Measurements from ENCODE around the gene CCDC17.

CCDC17 gene

GRCh38 chr1:45660336-45660735 lies 36.5 kb upstream of the CCDC17 start:
- H3K36me3 ChIP-seq (ENCODE audit: insufficient read depth, low read length): peaks cover 65% of the 10 kb centered on the region

GRCh38 chr1:45659222-45659621 lies 35.4 kb upstream of the CCDC17 start:
- Histone ChIP-seq H3K36me3 (ENCODE audit: insufficient read depth, low read length) (peaks cover 77% of the 10 kb centered on the region), H3K79me2 (ENCODE audit: insufficient read depth, low read length) (peaks cover 77% of the 10 kb centered on the region), H3K9ac (ENCODE audit: low read depth, low read length) (no peak overlapping the region), H4K20me1 (ENCODE audit: insufficient read depth, low read length) (peaks cover 44% of the 10 kb centered on the region), H3K9me3 (ENCODE audit: insufficient read depth, low read length, severe bottlenecking) (no peaks in the 10 kb centered on the region), H3K27ac (ENCODE audit: low read length) (no peak overlapping the region), H3K27me3 (ENCODE audit: insufficient read depth, low read length, poor library complexity) (no peaks in the 10 kb centered on the region), H3K4me2 (ENCODE audit: insufficient read depth, low read length) (no peak overlapping the region), H2AFZ (ENCODE audit: low read depth, low read length) (no peak overlapping the region), H3K4me1 (ENCODE audit: insufficient read depth, low read length) (no peaks in the 10 kb centered on the region), H3K4me3 (ENCODE audit: low read depth in 1 of 2, low read length in 2 of 2) (no peak overlapping the region)
- TF ChIP-seq EZH2 (IDR thresholded peaks at IDR 0.05; ENCODE audit: borderline replicate concordance, low read depth, low read length, severe bottlenecking) (no peak), CTCF (IDR thresholded peaks at IDR 0.05; ENCODE audit: borderline replicate concordance, extremely low read depth, low read length, poor library complexity, severe bottlenecking) (no peak)
- ATAC-seq (ENCODE audit: insufficient read depth, low read depth) (no peak), DNase-seq (no peak)

More at GRCh38 chr1:45660336-45660735, 36.5 kb upstream of the CCDC17 start:
- no peak for DNase-seq
- Histone ChIP-seq H3K27me3 (ENCODE audit: insufficient read depth, low read length, poor library complexity) (no peaks in the 10 kb centered on the region), H3K9ac (ENCODE audit: low read depth, low read length) (no peak overlapping the region), H3K4me2 (ENCODE audit: insufficient read depth, low read length) (no peak overlapping the region), H2AFZ (ENCODE audit: low read depth, low read length) (no peak overlapping the region), H3K79me2 (ENCODE audit: insufficient read depth, low read length) (peaks cover 79% of the 10 kb centered on the region), H3K9me3 (ENCODE audit: insufficient read depth, low read length, severe bottlenecking) (no peaks in the 10 kb centered on the region), H4K20me1 (ENCODE audit: insufficient read depth, low read length) (peaks cover 50% of the 10 kb centered on the region), H3K4me1 (ENCODE audit: insufficient read depth, low read length) (no peaks in the 10 kb centered on the region), H3K4me3 (ENCODE audit: low read depth in 1 of 2, low read length in 2 of 2) (no peak overlapping the region), H3K27ac (ENCODE audit: low read length) (no peak overlapping the region)
- TF ChIP-seq CTCF (IDR thresholded peaks at IDR 0.05; ENCODE audit: borderline replicate concordance, extremely low read depth, low read length, poor library complexity, severe bottlenecking) (no peak), EZH2 (IDR thresholded peaks at IDR 0.05; ENCODE audit: borderline replicate concordance, low read depth, low read length, severe bottlenecking) (no peak)
- no peak for ATAC-seq (ENCODE audit: insufficient read depth, low read depth)

- Histone ChIP-seq H3K4me2 (ENCODE audit: insufficient read depth, low read length) (no peak overlapping the region), H3K4me1 (ENCODE audit: insufficient read depth, low read length) (no peaks in the 10 kb centered on the region), H3K4me3 (ENCODE audit: low read depth in 1 of 2, low read length in 2 of 2) (no peak overlapping the region), H3K9ac (ENCODE audit: low read depth, low read length) (no peak overlapping the region), H3K27ac (ENCODE audit: low read length) (no peak overlapping the region), H3K79me2 (ENCODE audit: insufficient read depth, low read length) (peaks cover 67% of the 10 kb centered on the region), H4K20me1 (ENCODE audit: insufficient read depth, low read length) (peaks cover 41% of the 10 kb centered on the region), H3K36me3 (ENCODE audit: insufficient read depth, low read length) (peaks cover 87% of the 10 kb centered on the region), H3K27me3 (ENCODE audit: insufficient read depth, low read length, poor library complexity) (no peaks in the 10 kb centered on the region), H3K9me3 (ENCODE audit: insufficient read depth, low read length, severe bottlenecking) (no peaks in the 10 kb centered on the region), H2AFZ (ENCODE audit: low read depth, low read length) (no peak overlapping the region)
- no peak for DNase-seq
- no peak for ATAC-seq (ENCODE audit: insufficient read depth, low read depth)
- no peak for TF ChIP-seq EZH2 (IDR thresholded peaks at IDR 0.05; ENCODE audit: borderline replicate concordance, low read depth, low read length, severe bottlenecking)
These were observed 34.3 kb upstream of the CCDC17 start for GRCh38 chr1:45658171-45658570.

GRCh38 chr1:45656573-45657226 lies 32.8 kb upstream of the CCDC17 start:
- no peaks in the 10 kb centered on the region for H3K27me3 ChIP-seq (ENCODE audit: insufficient read depth, low read length, poor library complexity)
- no peak overlapping the region for H3K4me2 ChIP-seq (ENCODE audit: insufficient read depth, low read length)
- H2AFZ ChIP-seq (ENCODE audit: low read depth, low read length): no peak overlapping the region
- no peak for ATAC-seq (ENCODE audit: insufficient read depth, low read depth)
- H4K20me1 ChIP-seq (ENCODE audit: insufficient read depth, low read length): peaks cover 31% of the 10 kb centered on the region
- H3K9ac ChIP-seq (ENCODE audit: low read depth, low read length): no peak overlapping the region
- H3K4me3 ChIP-seq (ENCODE audit: low read depth in 1 of 2, low read length in 2 of 2): no peak overlapping the region
- no peaks in the 10 kb centered on the region for H3K4me1 ChIP-seq (ENCODE audit: insufficient read depth, low read length)
- DNase-seq: no peak
- H3K79me2 ChIP-seq (ENCODE audit: insufficient read depth, low read length): peaks cover 61% of the 10 kb centered on the region
- H3K9me3 ChIP-seq (ENCODE audit: insufficient read depth, low read length, severe bottlenecking): no peaks in the 10 kb centered on the region
- no peak overlapping the region for H3K27ac ChIP-seq (ENCODE audit: low read length)
- peaks cover 99% of the 10 kb centered on the region for H3K36me3 ChIP-seq (ENCODE audit: insufficient read depth, low read length)
- TF ChIP-seq CTCF (IDR thresholded peaks at IDR 0.05; ENCODE audit: borderline replicate concordance, extremely low read depth, low read length, poor library complexity, severe bottlenecking) (no peak), EZH2 (IDR thresholded peaks at IDR 0.05; ENCODE audit: borderline replicate concordance, low read depth, low read length, severe bottlenecking) (no peak)

All from DND-41 (cell line).